H9 (cell line): ENCODE results near the gene ATF7. TPM values are rescaled to one million over a fixed set of nuclear protein-coding genes. Genes with fewer than 3 reads are reported as not detected.
"Not testable (repeated sequence)": the region's sequence is repeated elsewhere in the genome, so short reads cannot be mapped to it uniquely, and the experiment has no call there.

ENCODE experiments used
- DNase-seq: peaks from one replicate; pipeline ENCODE4 v3.0.0-alpha.2; 2017
- H2AFZ ChIP-seq: one replicate; pipeline ENCODE4 v1.6.1; 2013; ENCODE audit warnings: mild to moderate bottlenecking, low read length, control low read depth, moderate library complexity
- H2AK5ac ChIP-seq: 2 replicates; pipeline ENCODE4 v1.6.1; 2013; ENCODE audit warnings: low read length, control low read depth, mixed read lengths; ENCODE audit not compliant: insufficient read length
- H2BK120ac ChIP-seq: one replicate; pipeline ENCODE4 v1.6.1; 2013; ENCODE audit warnings: low read depth, mild to moderate bottlenecking, low read length, control low read depth, inconsistent platforms; ENCODE audit not compliant: poor library complexity, severe bottlenecking
- H2BK12ac ChIP-seq: 2 replicates; pipeline ENCODE4 v1.6.1; 2013; ENCODE audit warnings: low read length, control low read depth, mixed read lengths, low read depth; ENCODE audit not compliant: insufficient read length
- H2BK15ac ChIP-seq: 2 replicates; pipeline ENCODE4 v1.6.1; 2013; ENCODE audit warnings: low read depth, low read length, control low read depth
- H2BK20ac ChIP-seq: one replicate; pipeline ENCODE4 v1.6.1; 2013; ENCODE audit warnings: low read depth, mild to moderate bottlenecking, low read length, control low read depth, inconsistent platforms; ENCODE audit not compliant: poor library complexity, severe bottlenecking
- H2BK5ac ChIP-seq: 2 replicates; pipeline ENCODE4 v1.6.1; 2013; ENCODE audit warnings: low read length, control low read depth, mixed read lengths; ENCODE audit not compliant: insufficient read length
- H3K14ac ChIP-seq: 2 replicates; pipeline ENCODE4 v1.6.1; 2013; ENCODE audit warnings: low read length, control low read depth; ENCODE audit not compliant: insufficient read depth
- H3K18ac ChIP-seq: 2 replicates; pipeline ENCODE4 v1.6.1; 2013; ENCODE audit warnings: low read depth, mild to moderate bottlenecking, mixed read lengths, low read length, control low read depth; ENCODE audit not compliant: insufficient read length
- H3K23ac ChIP-seq: 2 replicates; pipeline ENCODE4 v1.6.1; 2013; ENCODE audit warnings: low read length, control low read depth, mixed read lengths, low read depth; ENCODE audit not compliant: insufficient read length
- H3K23me2 ChIP-seq: 2 replicates; pipeline ENCODE4 v1.6.1; 2013; ENCODE audit warnings: low read depth, mild to moderate bottlenecking, mixed read lengths, low read length, control low read depth; ENCODE audit not compliant: insufficient read length, poor library complexity, severe bottlenecking
- H3K27ac ChIP-seq: 2 replicates; pipeline ENCODE4 v1.5.1; 2013; ENCODE audit warnings: low read length, control low read depth, mixed read lengths, low read depth; ENCODE audit not compliant: insufficient read length
- H3K27me3 ChIP-seq: 2 replicates; pipeline ENCODE4 v1.6.1; 2013; ENCODE audit warnings: low read length, control low read depth, inconsistent platforms; ENCODE audit not compliant: insufficient read depth
- H3K4ac ChIP-seq: 2 replicates; pipeline ENCODE4 v1.6.1; 2013; ENCODE audit warnings: low read depth, mild to moderate bottlenecking, control low read depth, inconsistent platforms, low read length, moderate library complexity
- H3K4me1 ChIP-seq: 2 replicates; pipeline ENCODE4 v1.6.1; 2013; ENCODE audit warnings: low read length, control low read depth, inconsistent platforms; ENCODE audit not compliant: insufficient read depth
- H3K4me2 ChIP-seq: 2 replicates; pipeline ENCODE4 v1.6.1; 2013; ENCODE audit warnings: low read length, control low read depth, mixed read lengths; ENCODE audit not compliant: insufficient read length, insufficient read depth
- H3K56ac ChIP-seq: 2 replicates; pipeline ENCODE4 v1.6.1; 2013; ENCODE audit warnings: low read depth, mild to moderate bottlenecking, mixed read lengths, low read length, control low read depth; ENCODE audit not compliant: insufficient read length
- H3K79me1 ChIP-seq: 2 replicates; pipeline ENCODE4 v1.6.1; 2013; ENCODE audit warnings: low read depth, mild to moderate bottlenecking, moderate library complexity, low read length, control low read depth, inconsistent platforms; ENCODE audit not compliant: insufficient read depth, poor library complexity, severe bottlenecking
- H3K79me2 ChIP-seq: 2 replicates; pipeline ENCODE4 v1.6.1; 2013; ENCODE audit warnings: low read length, control low read depth, inconsistent platforms; ENCODE audit not compliant: insufficient read depth
- H3K9ac ChIP-seq: 2 replicates; pipeline ENCODE4 v1.6.1; 2013; ENCODE audit warnings: low read length, control low read depth, mixed read lengths; ENCODE audit not compliant: insufficient read length; ENCODE audit errors: extremely low read depth
- H3K9me3 ChIP-seq: one replicate; pipeline ENCODE4 v1.6.1; 2013; ENCODE audit warnings: low read depth, low read length, inconsistent platforms; ENCODE audit not compliant: control insufficient read depth
- H3T11ph ChIP-seq: one replicate; pipeline ENCODE4 v1.6.1; 2013; ENCODE audit warnings: mild to moderate bottlenecking, low read length, control low read depth, inconsistent platforms
- H4K20me1 ChIP-seq: one replicate; pipeline ENCODE4 v1.6.1; 2013; ENCODE audit not compliant: control insufficient read depth, insufficient read length, insufficient read depth
- H4K5ac ChIP-seq: 2 replicates; pipeline ENCODE4 v1.6.1; 2013; ENCODE audit warnings: low read depth, mild to moderate bottlenecking, mixed read lengths, low read length, control low read depth; ENCODE audit not compliant: insufficient read length
- H4K8ac ChIP-seq: replicated peaks from 2 replicates; pipeline ENCODE4 v1.6.1; 2013; ENCODE audit warnings: low read length, control low read depth, mixed read lengths, low read depth; ENCODE audit not compliant: insufficient read length
- H4K91ac ChIP-seq: 2 replicates; pipeline ENCODE4 v1.6.1; 2013; ENCODE audit warnings: low read depth, mild to moderate bottlenecking, moderate library complexity, mixed read lengths, low read length, control low read depth; ENCODE audit not compliant: insufficient read length
- H3K27ac Mint-ChIP-seq, 3 experiments: 2 replicates in 2 of 3; 3 replicates in 1 of 3; pipeline ENCODE4 v1.8.0; 2020 to 2021; ENCODE audit warnings: mixed read lengths in 3 of 3, mild to moderate bottlenecking in 1 of 3, moderate library complexity in 1 of 3
- H3K27me3 Mint-ChIP-seq: 2 replicates; pipeline ENCODE4 v1.8.0; 2021; ENCODE audit warnings: low read depth, mild to moderate bottlenecking, moderate library complexity, mixed read lengths
- H3K36me3 Mint-ChIP-seq, 3 experiments: 2 replicates in 2 of 3; 3 replicates in 1 of 3; pipeline ENCODE4 v1.8.0; 2020 to 2021; ENCODE audit warnings: low read depth in 3 of 3, mixed read lengths in 3 of 3; ENCODE audit not compliant: insufficient read depth in 1 of 3
- H3K4me1 Mint-ChIP-seq, 2 experiments: 2 replicates each; pipeline ENCODE4 v1.8.0; 2020; ENCODE audit warnings: mixed read lengths in 2 of 2
- H3K4me3 Mint-ChIP-seq, 2 experiments: 2 replicates in 1 of 2; 3 replicates in 1 of 2; pipeline ENCODE4 v1.8.0; 2020 to 2021; ENCODE audit warnings: mild to moderate bottlenecking in 2 of 2, mixed read lengths in 2 of 2, moderate library complexity in 1 of 2
- H3K9me3 Mint-ChIP-seq, 2 experiments: 2 replicates in 1 of 2; 3 replicates in 1 of 2; pipeline ENCODE4 v1.8.0; 2020; ENCODE audit warnings: mild to moderate bottlenecking in 2 of 2, mixed read lengths in 2 of 2, moderate library complexity in 1 of 2
- CTCF ChIP-seq: fragments of 200-600 bp; sonication (generic); conservative IDR thresholded peaks from 3 replicates; pipeline ENCODE4 v1.8.0; 2021; ENCODE audit warnings: antibody characterized with exemption, mild to moderate bottlenecking
- WGBS: extraction: QIAGEN DNeasy Blood & Tissue Kit; methylation state at CpG from one replicate; pipeline ENCODE4 v1.1.7; 2013; ENCODE audit warnings: missing lambda C conversion rate, low lambda C conversion rate, mixed read lengths; ENCODE audit not compliant: insufficient read length; ENCODE audit errors: extremely low coverage; 5-methylcytosine and 5-hydroxymethylcytosine counted together
- total RNA-seq: library from RNA; stranded (reverse); gene quantifications from 2 replicates; pipeline ENCODE4 v1.2.1, GENCODE V29; 2021

The ATF7 gene
- total RNA-seq, 1 experiment from 2014 or later: 17.7 TPM

- Histone ChIP-seq H4K20me1 (no peaks in the 10 kb centered on the region), H3K23me2 (no peaks in the 10 kb centered on the region), H3K4me2 (no peak overlapping the region), H3K18ac (no peak overlapping the region), H3K4me1 (no peaks in the 10 kb centered on the region; the same call in 1 of the 2 replicates), H2AFZ (no peak overlapping the region), H2BK20ac (no peak overlapping the region), H3K27me3 (no peaks in the 10 kb centered on the region), H3K9me3 (no peaks in the 10 kb centered on the region), H3K4ac (no peak overlapping the region), H2BK120ac (no peak overlapping the region), H3K23ac (no peak overlapping the region), H4K91ac (no peak overlapping the region), H2BK5ac (no peak overlapping the region), H4K5ac (no peak overlapping the region), H3K79me1 (no peaks in the 10 kb centered on the region), H3T11ph (no peak overlapping the region), H2BK12ac (no peak overlapping the region), H3K56ac (no peak overlapping the region), H3K79me2 (no peaks in the 10 kb centered on the region), H4K8ac (no peak overlapping the region), H2BK15ac (no peak overlapping the region), H3K14ac (no peak overlapping the region), H2AK5ac (no peak overlapping the region), H3K27ac (no peak overlapping the region), H3K9ac (no peak overlapping the region)
- Mint-ChIP-seq H3K27ac (no peak overlapping the region), H3K27me3 (no peaks in the 10 kb centered on the region), H3K4me1 (peaks cover 27% of the 10 kb centered on the region in 2 experiments), H3K9me3 (no peaks in the 10 kb centered on the region), H3K4me3 (no peak overlapping the region), H3K36me3 (peaks cover 0 to 9% (median 0%) of the 10 kb centered on the region in 3 experiments; a peak in 2 of 7 replicates)
- no peak for TF ChIP-seq CTCF
- DNase-seq: no peak
- no CpG with 5 or more reads among the region's 2 CpGs for WGBS
Measured at GRCh38 chr12:53599579-53599978, 26.6 kb downstream of the ATF7 start.

- H3K27me3 ChIP-seq, H3K4me1 ChIP-seq, H3K23ac ChIP-seq, H2AFZ ChIP-seq, H3K4me3 Mint-ChIP-seq, H3T11ph ChIP-seq, H3K23me2 ChIP-seq, H3K27ac Mint-ChIP-seq, H3K27ac ChIP-seq, H3K79me1 ChIP-seq, H4K20me1 ChIP-seq, H2AK5ac ChIP-seq, H4K91ac ChIP-seq, DNase-seq, H3K27me3 Mint-ChIP-seq, H3K14ac ChIP-seq, H3K79me2 ChIP-seq, H2BK20ac ChIP-seq, H2BK5ac ChIP-seq, H2BK15ac ChIP-seq, H2BK12ac ChIP-seq, H3K4me2 ChIP-seq, H3K4ac ChIP-seq, H3K56ac ChIP-seq, H3K9me3 Mint-ChIP-seq, H4K8ac ChIP-seq, H3K9me3 ChIP-seq, H3K18ac ChIP-seq, H4K5ac ChIP-seq, H3K36me3 Mint-ChIP-seq, H3K9ac ChIP-seq, H2BK120ac ChIP-seq: not testable (repeated sequence)
- WGBS: no CpG with 5 or more reads among the region's 2 CpGs
- H3K4me1 Mint-ChIP-seq: peaks cover 25 to 26% of the 10 kb centered on the region in 2 experiments
Measured at GRCh38 chr12:53598971-53599370, 27.2 kb downstream of the ATF7 start.
